ENCODE results near the gene DLX6.
"Not testable (repeated sequence)": the region's sequence is repeated elsewhere in the genome, so short reads cannot be mapped to it uniquely, and the experiment has no call there.

The DLX6 gene

DNA sequence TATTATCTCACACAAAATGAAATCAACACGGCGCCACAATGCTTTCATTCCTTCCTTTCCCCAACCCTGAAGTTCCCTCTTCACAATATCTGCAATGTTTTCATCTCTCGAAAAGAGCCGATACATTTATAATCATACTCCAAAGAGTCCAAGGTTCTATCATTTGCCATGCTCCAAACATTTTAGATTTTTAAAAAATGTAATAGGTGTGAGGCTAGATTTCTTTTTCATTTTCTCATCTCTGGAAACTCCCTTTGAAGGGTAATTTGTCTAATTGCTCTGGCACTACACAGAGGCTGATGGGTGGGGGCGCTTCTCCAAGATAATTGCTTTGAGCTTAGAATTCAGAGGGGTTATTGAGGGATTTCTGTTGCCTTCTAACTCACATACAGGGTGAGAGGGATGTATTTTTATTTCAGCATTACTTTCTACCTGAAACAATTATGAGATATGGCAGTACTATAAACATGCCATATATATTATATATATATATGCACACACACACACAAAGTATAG is 14.4 kb downstream of the DLX6 start:
- Mint-ChIP-seq H3K9me3 (no peaks in the 10 kb centered on the region), H3K27ac (no peak overlapping the region), H3K36me3 (peaks cover 9% of the 10 kb centered on the region), H3K27me3 (peaks cover 100% of the 10 kb centered on the region), H3K4me3 (no peak overlapping the region), H3K4me1 (peaks cover 14% of the 10 kb centered on the region)
- CTCF ChIA-PET = interaction anchor here (0.8 kb wide), 1 partner anchor 24 kb away, joined by 3 read pairs; no protein-coding TSS in a partner anchor
- no peak for DNase-seq

GRCh38 chr7:97020601-97020995 is 15.2 kb downstream of the DLX6 start:
- Mint-ChIP-seq H3K27me3 (peaks cover 100% of the 10 kb centered on the region), H3K9me3 (no peaks in the 10 kb centered on the region), H3K4me3 (no peak overlapping the region), H3K36me3 (peaks cover 9% of the 10 kb centered on the region), H3K27ac (peak overlapping the region; percentile 75), H3K4me1 (peaks cover 15% of the 10 kb centered on the region)
- CTCF ChIA-PET = interaction anchor here (1.1 kb wide), 1 partner anchor 945 kb away, joined by 4 read pairs; no protein-coding TSS in a partner anchor
- no peak for DNase-seq

DNA sequence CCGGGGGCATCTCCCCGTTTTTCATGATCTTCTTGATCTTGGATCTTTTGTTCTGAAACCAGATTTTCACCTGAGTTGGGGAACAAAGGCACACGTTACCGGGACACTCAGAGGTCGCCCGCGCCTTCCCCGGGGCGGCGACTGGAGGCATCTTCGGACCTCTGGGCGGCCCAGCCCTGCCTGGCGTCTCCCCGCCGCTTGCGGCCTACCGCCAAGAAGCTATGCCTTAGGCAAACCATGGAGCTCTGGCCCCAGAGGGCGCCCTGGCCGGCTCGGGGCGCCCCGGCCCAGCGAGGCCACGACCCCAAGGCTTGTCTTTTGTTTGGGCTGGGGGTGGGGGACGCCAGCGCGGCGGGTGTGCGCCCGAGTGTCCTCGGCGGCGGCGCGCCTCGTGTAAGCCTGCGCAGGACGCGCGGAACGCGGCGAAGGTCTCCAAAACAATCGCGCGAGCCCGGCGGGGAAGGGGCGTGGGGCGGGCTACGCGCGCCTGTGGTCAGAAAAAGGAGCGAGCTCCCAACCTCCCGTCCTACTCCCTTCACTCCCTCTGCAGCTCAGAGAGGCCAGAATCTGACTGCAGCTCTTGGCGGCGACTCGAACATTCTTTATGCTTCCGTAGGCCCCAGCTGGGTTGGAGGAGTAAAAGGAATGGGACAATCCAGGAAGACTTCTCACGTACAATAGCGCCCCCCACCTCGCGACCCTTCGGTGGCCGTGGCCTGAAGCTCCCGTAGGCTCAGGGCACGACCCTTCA is 15.8 kb downstream of the DLX6 start:
- Mint-ChIP-seq H3K4me1 (peaks cover 20% of the 10 kb centered on the region), H3K36me3 (peaks cover 9% of the 10 kb centered on the region), H3K4me3 (no peak overlapping the region), H3K27me3 (peaks cover 100% of the 10 kb centered on the region), H3K9me3 (no peaks in the 10 kb centered on the region), H3K27ac (peak overlapping the region; percentile 75)
- CTCF ChIA-PET = interaction anchor here (1.1 kb wide), 2 partner anchors 14 to 946 kb away, joined by 3 to 4 read pairs; no protein-coding TSS in a partner anchor
- no peak for DNase-seq

- Mint-ChIP-seq H3K4me1 (peaks cover 27% of the 10 kb centered on the region), H3K9me3 (no peaks in the 10 kb centered on the region), H3K36me3 (peaks cover 7% of the 10 kb centered on the region), H3K4me3 (no peak overlapping the region), H3K27ac (peak overlapping the region; percentile 26), H3K27me3 (peaks cover 100% of the 10 kb centered on the region)
- CTCF ChIA-PET = interaction anchor here (1.1 kb wide), 2 partner anchors 15 to 946 kb away, joined by 3 to 4 read pairs; no protein-coding TSS in a partner anchor
- DNase-seq = no peak
Measured at GRCh38 chr7:97021747-97022490, 16.6 kb downstream of the DLX6 start.

DNA sequence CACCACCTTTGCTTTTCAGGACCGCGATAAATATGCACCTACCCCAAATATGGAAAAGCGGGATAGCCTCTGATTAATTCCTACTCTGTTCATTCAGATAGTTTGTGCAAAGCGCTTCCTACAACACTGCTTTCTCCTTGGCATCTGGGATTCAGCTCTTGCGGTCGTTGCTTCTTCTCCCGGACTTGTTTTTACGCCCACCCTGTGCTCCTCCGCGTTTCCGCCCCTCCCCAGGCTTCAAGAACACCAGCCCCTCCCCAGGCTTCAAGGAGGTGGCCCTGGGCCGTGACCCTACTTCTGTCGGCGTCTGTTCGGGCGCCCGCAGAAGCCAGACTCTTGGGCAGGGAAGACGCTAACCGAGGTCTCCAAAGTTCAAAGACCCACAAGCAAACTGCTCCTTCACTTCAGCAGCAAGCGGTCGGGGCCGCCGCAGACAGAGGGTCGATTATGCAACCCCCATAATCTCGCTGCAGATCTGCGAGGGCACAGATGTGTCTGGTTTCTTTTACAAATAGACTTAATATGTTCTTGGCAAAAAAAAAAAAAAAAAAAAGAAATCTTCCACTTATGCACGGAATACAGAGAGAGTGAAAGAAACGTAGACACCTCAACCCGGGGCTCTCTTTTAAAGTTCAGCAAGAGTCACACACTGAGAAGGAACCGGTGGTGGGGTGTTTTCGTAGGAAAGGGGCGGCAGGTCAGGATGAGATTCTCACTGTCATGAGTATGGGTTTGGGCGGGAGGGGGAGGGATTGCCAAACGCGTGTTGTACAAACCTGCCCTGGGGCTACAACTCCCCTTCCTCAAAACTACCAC is 17.3 kb downstream of the DLX6 start:
- DNase-seq = no peak
- H3K4me3 Mint-ChIP-seq = no peak overlapping the region
- peak overlapping the region; percentile 55 for H3K27ac Mint-ChIP-seq
- H3K36me3 Mint-ChIP-seq = peaks cover 7% of the 10 kb centered on the region
- H3K9me3 Mint-ChIP-seq = no peaks in the 10 kb centered on the region
- peaks cover 100% of the 10 kb centered on the region for H3K27me3 Mint-ChIP-seq
- CTCF ChIA-PET = interaction anchor here (1.1 kb wide), 1 partner anchor 16 kb away, joined by 3 read pairs; no protein-coding TSS in a partner anchor
- H3K4me1 Mint-ChIP-seq = peaks cover 35% of the 10 kb centered on the region

DNA sequence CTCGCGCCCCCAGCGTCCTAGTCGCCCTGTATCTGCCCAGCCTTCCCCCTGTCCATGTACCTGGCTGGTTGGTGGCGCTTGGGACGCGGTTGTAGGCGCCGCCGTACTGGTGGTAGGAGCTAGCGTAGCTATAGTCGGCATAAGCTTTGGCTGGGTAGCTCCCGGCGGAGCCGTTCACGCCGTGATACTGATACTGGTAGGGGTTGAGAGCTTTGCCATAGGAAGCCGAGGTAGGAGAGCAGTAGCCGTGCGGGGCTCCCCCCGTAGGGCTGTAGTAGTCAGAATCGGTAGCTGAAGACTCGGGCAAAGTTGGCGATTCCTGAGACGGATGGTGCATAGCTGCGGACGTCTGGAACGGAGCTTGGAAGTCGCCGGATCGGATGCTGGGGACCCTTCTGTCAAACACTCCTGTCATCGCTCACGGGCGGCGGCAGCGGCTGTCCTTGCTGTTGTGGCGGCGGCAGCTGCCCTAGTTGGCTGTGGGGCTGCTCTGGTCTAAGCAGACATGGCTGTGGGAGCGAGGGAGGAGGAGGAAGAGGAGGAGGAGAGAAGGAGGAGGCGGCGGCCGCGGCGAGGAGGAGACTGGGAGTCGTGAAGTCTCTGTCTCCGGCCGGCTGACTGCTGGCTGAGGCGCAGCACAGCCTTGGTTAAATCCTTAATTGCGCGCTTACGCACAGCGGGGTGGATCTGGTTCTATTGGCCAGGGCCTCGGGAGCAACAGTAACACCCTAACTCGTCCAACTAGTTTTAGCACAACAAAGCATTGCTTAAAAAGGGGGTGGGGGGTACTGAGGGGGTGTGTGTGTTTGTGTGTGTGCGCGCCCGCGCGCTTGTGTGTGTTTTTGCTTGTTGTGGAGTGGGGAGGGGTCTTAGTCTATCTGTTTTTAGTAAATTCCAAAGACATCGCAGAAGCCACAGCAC is 19.1 kb downstream of the DLX6 start, which contains the start of gene DLX5:
TSS of gene DLX5 (minus strand) at position 623 of the 921 bp plus-strand sequence. CDS start at position 415, 208 bp downstream.
- Mint-ChIP-seq H3K27ac (peak within 1 kb of the TSS; percentile 78), H3K4me3 (peak within 1 kb of the TSS; percentile 15), H3K27me3 (peaks cover 91% of the 10 kb centered on the region), H3K9me3 (no peaks in the 10 kb centered on the region), H3K36me3 (peaks cover 7% of the 10 kb centered on the region), H3K4me1 (peaks cover 36% of the 10 kb centered on the region)
- DNase-seq = no peak
- CTCF ChIA-PET = interaction anchor here (0.6 kb wide), 1 partner anchor 17 kb away, joined by 3 read pairs; no protein-coding TSS in a partner anchor

DNA sequence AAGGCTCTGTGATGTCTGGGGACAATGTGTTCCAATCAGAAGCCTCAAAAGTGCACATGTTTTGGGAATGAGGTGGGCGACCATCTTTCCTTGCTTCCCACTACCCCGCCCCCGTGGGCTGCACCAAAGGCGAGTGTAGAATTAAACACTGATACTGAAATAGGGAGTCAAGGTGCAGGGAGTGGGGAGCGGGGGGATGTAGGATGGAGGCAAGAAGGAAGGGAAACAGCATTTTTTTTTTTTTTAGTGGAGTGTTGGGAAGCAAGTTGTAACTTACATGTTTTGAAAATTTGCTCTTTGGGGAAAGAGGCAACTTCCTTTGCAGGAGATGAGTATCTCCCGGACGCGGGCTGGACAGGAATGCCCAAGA is 19.8 kb downstream of the DLX6 start:
- CTCF ChIA-PET = no interaction called here
- Mint-ChIP-seq H3K27me3 (peaks cover 85% of the 10 kb centered on the region), H3K36me3 (peaks cover 7% of the 10 kb centered on the region), H3K4me1 (peaks cover 36% of the 10 kb centered on the region), H3K9me3 (no peaks in the 10 kb centered on the region), H3K4me3 (no peak overlapping the region), H3K27ac (no peak overlapping the region)
- DNase-seq = no peak

GRCh38 chr7:97025983-97026714 is 20.8 kb downstream of the DLX6 start:
- peak overlapping the region; percentile 41 for H3K4me3 Mint-ChIP-seq
- peaks cover 7% of the 10 kb centered on the region for H3K36me3 Mint-ChIP-seq
- peaks cover 75% of the 10 kb centered on the region for H3K27me3 Mint-ChIP-seq
- DNase-seq = no peak
- peaks cover 36% of the 10 kb centered on the region for H3K4me1 Mint-ChIP-seq
- H3K27ac Mint-ChIP-seq = peak overlapping the region; percentile 20
- CTCF ChIA-PET = interaction anchor here (1.0 to 3.3 kb wide), 7 partner anchors 10 to 1110 kb away, joined by 3 to 29 read pairs (median 7); no protein-coding TSS in a partner anchor
- H3K9me3 Mint-ChIP-seq = no peaks in the 10 kb centered on the region

DNA sequence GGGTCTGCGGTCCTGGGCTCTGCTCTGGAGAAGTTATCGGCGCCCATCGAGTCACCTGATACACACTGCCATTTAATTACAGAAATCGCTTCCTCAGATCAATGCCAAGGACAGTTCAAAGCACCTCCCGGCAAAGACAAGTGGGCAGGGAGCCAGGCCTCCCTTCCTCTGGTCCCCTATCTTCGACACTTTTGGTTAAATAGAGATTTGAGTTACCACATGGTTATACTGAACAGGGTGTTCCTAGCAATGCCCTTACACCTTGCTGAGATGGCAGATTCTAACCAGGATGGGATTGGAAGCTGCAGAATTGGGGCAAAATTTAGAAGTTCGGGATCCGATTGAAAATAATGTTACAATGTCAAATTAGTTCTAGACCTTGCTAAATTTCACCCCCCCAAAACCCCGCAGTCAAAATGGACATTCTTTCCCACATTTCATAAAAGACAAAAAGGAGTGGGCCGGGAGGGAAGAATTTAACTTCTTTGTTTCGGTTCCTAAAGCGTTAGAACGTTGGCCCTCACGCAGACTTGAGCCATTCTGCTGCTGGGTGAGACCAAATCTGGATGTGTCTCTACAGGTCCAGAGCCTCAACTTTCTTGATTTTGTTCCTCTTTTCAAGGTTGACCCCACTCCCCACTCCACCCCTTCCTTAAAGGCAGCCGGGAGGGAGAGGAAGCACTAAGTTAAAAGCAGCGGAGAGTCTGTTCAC is 21.5 kb downstream of the DLX6 start:
- no peak for DNase-seq
- Mint-ChIP-seq H3K27me3 (peaks cover 67% of the 10 kb centered on the region), H3K4me1 (peaks cover 36% of the 10 kb centered on the region), H3K27ac (peak overlapping the region; percentile 67), H3K9me3 (no peaks in the 10 kb centered on the region), H3K4me3 (no peak overlapping the region), H3K36me3 (peaks cover 7% of the 10 kb centered on the region)
- CTCF ChIA-PET = interaction anchor here (0.8 to 3.3 kb wide), 22 partner anchors 9 to 1110 kb away, joined by 3 to 29 read pairs (median 4); no protein-coding TSS in a partner anchor

- peaks cover 34% of the 10 kb centered on the region for H3K4me1 Mint-ChIP-seq
Measured at GRCh38 chr7:97027427-97028234, 22.3 kb downstream of the DLX6 start.

DNA sequence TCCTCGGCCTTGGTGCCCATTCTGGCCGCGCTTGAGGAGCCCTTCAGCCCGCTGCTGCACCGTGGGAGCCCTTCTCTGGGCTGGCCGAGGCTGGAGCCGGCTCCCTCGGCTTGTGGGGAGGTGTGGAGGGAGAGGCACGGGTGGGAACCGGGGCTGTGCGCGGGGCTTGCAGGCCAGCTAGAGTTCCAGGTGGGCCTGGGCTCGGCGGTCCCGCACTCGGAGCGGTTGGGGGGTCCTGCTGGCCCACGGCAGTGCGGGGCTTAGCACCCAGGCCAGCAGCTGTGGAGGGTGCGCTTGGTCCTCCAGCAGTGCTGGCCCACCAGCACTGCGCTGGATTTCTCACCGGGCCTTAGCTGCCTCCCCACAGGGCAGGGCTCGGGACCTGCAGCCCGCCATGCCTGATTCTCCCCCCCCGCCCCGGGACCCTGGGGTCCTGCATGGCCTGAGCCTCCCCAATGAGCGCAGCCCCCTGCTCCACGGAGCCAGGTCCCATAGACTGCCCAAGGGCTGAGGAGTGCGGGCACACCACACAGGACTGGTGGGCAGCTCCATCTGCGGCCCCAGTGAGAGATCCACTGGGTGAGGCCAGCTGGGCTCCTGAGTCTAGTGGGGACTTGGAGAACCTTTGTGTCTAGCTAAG is 29.0 kb downstream of the DLX6 start:
- H3K4me3 Mint-ChIP-seq, H3K4me1 Mint-ChIP-seq, DNase-seq, CTCF ChIA-PET, H3K36me3 Mint-ChIP-seq, H3K27ac Mint-ChIP-seq, H3K27me3 Mint-ChIP-seq, H3K9me3 Mint-ChIP-seq: not testable (repeated sequence)

More at GRCh38 chr7:97027427-97028234, 22.3 kb downstream of the DLX6 start:
- peaks cover 65% of the 10 kb centered on the region for H3K27me3 Mint-ChIP-seq
- no peak overlapping the region for H3K27ac Mint-ChIP-seq
- CTCF ChIA-PET = interaction anchor here (0.7 to 3.3 kb wide), 27 partner anchors 10 to 1114 kb away, joined by 3 to 29 read pairs (median 4); no protein-coding TSS in a partner anchor
- DNase-seq = peak; percentile 77
- H3K4me3 Mint-ChIP-seq = peak overlapping the region; percentile 41
- H3K36me3 Mint-ChIP-seq = peaks cover 7% of the 10 kb centered on the region
- H3K9me3 Mint-ChIP-seq = no peaks in the 10 kb centered on the region

Measured in activated naive CD4-positive, alpha-beta T cell treated with anti-CD3 and anti-CD28 coated beads, Interleukin-2, amount 10 ng/mL, durations not matched to agents 7 days and 5 days (primary cell).